Transverse colon (tissue), 4 donors: ENCODE results near the gene CDCA5. TPM values are rescaled to one million over a fixed set of nuclear protein-coding genes. Genes with fewer than 3 reads are reported as not detected.

ENCODE experiments used
- DNase-seq: peaks from one replicate; pipeline ENCODE4 v3.0.0-alpha.2; 2019
- H3K27ac ChIP-seq, 4 donors: fragments of 200-600 bp; sonication (generic); 2 replicates each; pipeline ENCODE4 v1.5.1; 2016 to 2018; ENCODE audit warnings: inconsistent platforms in 4 of 4
- H3K27me3 ChIP-seq: fragments of 200-600 bp; sonication (generic); 2 replicates; pipeline ENCODE4 v1.5.1; 2017; ENCODE audit warnings: inconsistent platforms
- H3K36me3 ChIP-seq, 4 donors: fragments of 200-600 bp; sonication (generic); 2 replicates each; pipeline ENCODE4 v1.5.1; 2017 to 2019; ENCODE audit warnings: inconsistent platforms in 4 of 4
- H3K4me1 ChIP-seq, 4 donors: fragments of 200-600 bp; sonication (generic); 2 replicates each; pipeline ENCODE4 v1.5.1; 2017 to 2020; ENCODE audit warnings: inconsistent platforms in 4 of 4
- H3K4me3 ChIP-seq, 4 donors: fragments of 200-600 bp; sonication (generic); 1 replicate in 1 of 4; 2 replicates in 3 of 4; pipeline versions ENCODE4 v1.5.1 to v1.6.1; 2017 to 2019; ENCODE audit warnings: inconsistent platforms in 4 of 4
- H3K9me3 ChIP-seq, 2 donors: fragments of 200-600 bp; sonication (generic); 2 replicates each; pipeline ENCODE4 v1.5.1; 2017 to 2019; ENCODE audit warnings: inconsistent platforms in 2 of 2
- CTCF ChIP-seq, 5 experiments: fragments of 200-600 bp in 3 of 5; fragments of 450-650 bp in 2 of 5; sonication (generic) in 3 of 5; IDR thresholded peaks; 1 replicate in 2 of 5; 2 replicates in 3 of 5; pipeline ENCODE4 v1.5.1; 2016 to 2017; ENCODE audit warnings: antibody characterized with exemption in 5 of 5, inconsistent platforms in 3 of 5, mild to moderate bottlenecking in 2 of 5, moderate library complexity in 1 of 5
- EP300 ChIP-seq: sonication (generic); formaldehyde crosslinking; IDR thresholded peaks from one replicate; pipeline ENCODE4 v1.6.1; 2017; ENCODE audit warnings: antibody characterized with exemption, low read depth
- POLR2A ChIP-seq: fragments of 450-650 bp; IDR thresholded peaks from one replicate; pipeline ENCODE4 v1.6.1; 2016; ENCODE audit warnings: antibody characterized with exemption, mild to moderate bottlenecking, moderate library complexity
- POLR2AphosphoS5 ChIP-seq, 3 donors: sonication (generic); formaldehyde crosslinking; IDR thresholded peaks; one replicate each; pipeline ENCODE4 v1.6.1; 2016; ENCODE audit warnings: antibody characterized with exemption in 3 of 3
- WGBS, 2 donors: methylation state at CpG; one replicate each; pipeline ENCODE4 v1.1.5; 2018; ENCODE audit warnings: low coverage in 1 of 2; 5-methylcytosine and 5-hydroxymethylcytosine counted together
- in situ Hi-C, 4 donors: fragments of 200-750 bp; cut with MboI; loops; one replicate each; pipeline versions ENCODE4 v1.15.0 to v1.15.1; 2017; ENCODE audit warnings: low sequenced_read_pairs in 3 of 4, low pct_ligation_motif_present in 1 of 4, low pct_unique_long_range_greater_than_20kb in 1 of 4
- intact Hi-C: fragments of 100-400 bp; cut with DNase I; formaldehyde crosslinking; loops from one replicate; pipeline ENCODE4 v1.15.1; 2023; ENCODE audit warnings: low total_unique reads
- total RNA-seq, 4 donors: library from RNA; depleted of rRNA; stranded (reverse); fragments of >200 nt; gene quantifications; one replicate each; pipeline ENCODE4 v1.1.0, GENCODE V29; 2016

CDCA5 gene
- total RNA-seq, 4 donors from 2014 or later = 1.9 to 2.6 (median 2.5) TPM; not detected in 1

- peaks cover 0 to 11% (median 3%) of the 10 kb centered on the region in 4 donors for H3K36me3 ChIP-seq
- no peak overlapping the region for H3K4me3 ChIP-seq
- WGBS, 2 donors = 96% methylated on average over 11 of the region's 15 CpGs; no CpG with 5 or more reads in 1 of the 2 donors
- TF ChIP-seq POLR2AphosphoS5 (IDR thresholded peaks at IDR 0.05) (no peak), POLR2A (no peak), EP300 (no peak), CTCF (IDR thresholded peaks at IDR 0.05) (no peak)
- intact Hi-C loops = no loop called here
- peaks cover 0 to 15% (median 6%) of the 10 kb centered on the region in 4 donors for H3K4me1 ChIP-seq
- in situ Hi-C loops = no loop called here
- H3K27me3 ChIP-seq = no peaks in the 10 kb centered on the region
- no peak for DNase-seq
- H3K9me3 ChIP-seq = no peaks in the 10 kb centered on the region
- H3K27ac ChIP-seq = no peak overlapping the region
Observed at GRCh38 chr11:65107078-65107477, 23.2 kb upstream of the CDCA5 start.

GRCh38 chr11:65104628-65105027 is 20.8 kb upstream of the CDCA5 start:
- 78 to 82% methylated on average over 4 of the region's 4 CpGs for WGBS, 2 donors
- no peak for TF ChIP-seq EP300
- TF ChIP-seq POLR2A = no peak
- TF ChIP-seq CTCF (IDR thresholded peaks at IDR 0.05) = no peak
- TF ChIP-seq POLR2AphosphoS5 (IDR thresholded peaks at IDR 0.05) = no peak
- no peak overlapping the region for H3K4me3 ChIP-seq
- no peak overlapping the region for H3K27ac ChIP-seq
- no peaks in the 10 kb centered on the region for H3K4me1 ChIP-seq
- no peaks in the 10 kb centered on the region for H3K9me3 ChIP-seq
- in situ Hi-C loops = no loop called here
- DNase-seq = no peak
- no peaks in the 10 kb centered on the region for H3K27me3 ChIP-seq
- intact Hi-C loops = no loop called here
- peaks cover 0 to 11% (median 3%) of the 10 kb centered on the region in 4 donors for H3K36me3 ChIP-seq

- Histone ChIP-seq H3K27me3 (no peaks in the 10 kb centered on the region), H3K4me1 (no peaks in the 10 kb centered on the region), H3K27ac (no peak overlapping the region), H3K4me3 (no peak overlapping the region), H3K36me3 (peaks cover 0 to 10% (median 3%) of the 10 kb centered on the region in 4 donors), H3K9me3 (no peaks in the 10 kb centered on the region)
- DNase-seq = no peak
- in situ Hi-C loops = no loop called here
- TF ChIP-seq EP300 = no peak
- no peak for TF ChIP-seq POLR2A
- no peak for TF ChIP-seq POLR2AphosphoS5 (IDR thresholded peaks at IDR 0.05)
- no peak for TF ChIP-seq CTCF (IDR thresholded peaks at IDR 0.05)
- intact Hi-C loops = no loop called here
Observed at GRCh38 chr11:65103476-65103875, 19.6 kb upstream of the CDCA5 start.

GRCh38 chr11:65102142-65103095 is 18.6 kb upstream of the CDCA5 start:
- Histone ChIP-seq H3K36me3 (peaks cover 0 to 8% (median 0%) of the 10 kb centered on the region in 4 donors), H3K4me3 (no peak overlapping the region), H3K4me1 (peaks cover under 1 to 3% (median 1%) of the 10 kb centered on the region in 4 donors), H3K27ac (no peak overlapping the region), H3K27me3 (no peaks in the 10 kb centered on the region), H3K9me3 (no peaks in the 10 kb centered on the region)
- 67 to 68% methylated on average over 5 to 8 of the region's 8 CpGs for WGBS, 2 donors
- in situ Hi-C loops = no loop called here
- DNase-seq = no peak
- intact Hi-C loops = no loop called here
- no peak for TF ChIP-seq POLR2A
- no peak for TF ChIP-seq CTCF (IDR thresholded peaks at IDR 0.05)
